ENCODE results near the gene CHIA. TPM values are rescaled to one million over a fixed set of nuclear protein-coding genes. Genes with fewer than 3 reads are reported as not detected.

CHIA gene
- total and polyA plus RNA-seq, 2 of the 13 experiments (the other 11 are each of a cell fraction or from before 2014, with no cell fraction given): not detected

DNA sequence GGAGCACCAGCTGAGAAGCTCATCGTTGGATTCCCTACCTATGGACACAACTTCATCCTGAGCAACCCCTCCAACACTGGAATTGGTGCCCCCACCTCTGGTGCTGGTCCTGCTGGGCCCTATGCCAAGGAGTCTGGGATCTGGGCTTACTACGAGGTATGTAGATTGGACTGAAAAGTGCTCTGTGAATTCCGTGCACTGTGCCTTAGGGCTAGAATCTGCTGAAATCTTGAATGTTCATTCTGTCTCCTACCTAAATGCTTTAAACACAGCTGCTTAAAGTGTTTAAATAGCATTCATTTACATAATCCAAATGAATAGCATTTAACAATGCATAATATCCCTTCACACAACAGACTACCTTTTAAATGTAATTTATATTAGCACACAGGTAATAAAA lies 27.9 kb downstream of the CHIA start (continued):
- TF ChIP-seq, protein P1, sequence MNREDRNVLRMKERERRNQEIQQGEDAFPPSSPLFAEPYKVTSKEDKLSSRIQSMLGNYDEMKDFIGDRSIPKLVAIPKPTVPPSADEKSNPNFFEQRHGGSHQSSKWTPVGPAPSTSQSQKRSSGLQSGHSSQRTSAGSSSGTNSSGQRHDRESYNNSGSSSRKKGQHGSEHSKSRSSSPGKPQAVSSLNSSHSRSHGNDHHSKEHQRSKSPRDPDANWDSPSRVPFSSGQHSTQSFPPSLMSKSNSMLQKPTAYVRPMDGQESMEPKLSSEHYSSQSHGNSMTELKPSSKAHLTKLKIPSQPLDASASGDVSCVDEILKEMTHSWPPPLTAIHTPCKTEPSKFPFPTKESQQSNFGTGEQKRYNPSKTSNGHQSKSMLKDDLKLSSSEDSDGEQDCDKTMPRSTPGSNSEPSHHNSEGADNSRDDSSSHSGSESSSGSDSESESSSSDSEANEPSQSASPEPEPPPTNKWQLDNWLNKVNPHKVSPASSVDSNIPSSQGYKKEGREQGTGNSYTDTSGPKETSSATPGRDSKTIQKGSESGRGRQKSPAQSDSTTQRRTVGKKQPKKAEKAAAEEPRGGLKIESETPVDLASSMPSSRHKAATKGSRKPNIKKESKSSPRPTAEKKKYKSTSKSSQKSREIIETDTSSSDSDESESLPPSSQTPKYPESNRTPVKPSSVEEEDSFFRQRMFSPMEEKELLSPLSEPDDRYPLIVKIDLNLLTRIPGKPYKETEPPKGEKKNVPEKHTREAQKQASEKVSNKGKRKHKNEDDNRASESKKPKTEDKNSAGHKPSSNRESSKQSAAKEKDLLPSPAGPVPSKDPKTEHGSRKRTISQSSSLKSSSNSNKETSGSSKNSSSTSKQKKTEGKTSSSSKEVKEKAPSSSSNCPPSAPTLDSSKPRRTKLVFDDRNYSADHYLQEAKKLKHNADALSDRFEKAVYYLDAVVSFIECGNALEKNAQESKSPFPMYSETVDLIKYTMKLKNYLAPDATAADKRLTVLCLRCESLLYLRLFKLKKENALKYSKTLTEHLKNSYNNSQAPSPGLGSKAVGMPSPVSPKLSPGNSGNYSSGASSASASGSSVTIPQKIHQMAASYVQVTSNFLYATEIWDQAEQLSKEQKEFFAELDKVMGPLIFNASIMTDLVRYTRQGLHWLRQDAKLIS (CRISPR knock-in tag; IDR thresholded peaks at IDR 0.05): no peak
- TF ChIP-seq TARDBP (CRISPR knock-in tag; IDR thresholded peaks at IDR 0.05): no peak
- no peak for TF ChIP-seq SP2 (CRISPR knock-in tag; IDR thresholded peaks at IDR 0.05)
- no peak for TF ChIP-seq ZNF777 (CRISPR knock-in tag; IDR thresholded peaks at IDR 0.05)
- no peak for TF ChIP-seq SSRP1 (CRISPR knock-in tag; IDR thresholded peaks at IDR 0.05)
- TF ChIP-seq, protein P2, sequence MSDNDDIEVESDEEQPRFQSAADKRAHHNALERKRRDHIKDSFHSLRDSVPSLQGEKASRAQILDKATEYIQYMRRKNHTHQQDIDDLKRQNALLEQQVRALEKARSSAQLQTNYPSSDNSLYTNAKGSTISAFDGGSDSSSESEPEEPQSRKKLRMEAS (IDR thresholded peaks at IDR 0.05): no peak
- TF ChIP-seq ZNF143 (CRISPR knock-in tag; IDR thresholded peaks at IDR 0.05): no peak
- TF ChIP-seq ZNF543 (CRISPR knock-in tag; IDR thresholded peaks at IDR 0.05): no peak
- TF ChIP-seq HNRNPL (IDR thresholded peaks at IDR 0.05; ENCODE audit: low read depth, low read length): no peak
- no peak for TF ChIP-seq ZNF138 (CRISPR knock-in tag; IDR thresholded peaks at IDR 0.05; ENCODE audit: low read depth)

All from HepG2 (cell line).